ENCODE results near the gene CCDC192. TPM values are rescaled to one million over a fixed set of nuclear protein-coding genes. Genes with fewer than 3 reads are reported as not detected.

CCDC192 gene
- total and polyA plus RNA-seq, 10 of the 15 experiments (the other 5 are each of a cell fraction or from before 2014, with no cell fraction given) = 0.20 to 0.79 (median 0.32) TPM; not detected in 4

GRCh38 chr5:127912411-127912810 is 209.2 kb downstream of the CCDC192 start:
- intact Hi-C loops (cut with micrococcal nuclease; ENCODE audit: unreplicated experiment) = no loop called here
- CTCF ChIA-PET = interaction anchor here (0.6 to 6.7 kb wide), 8 partner anchors 9 to 279 kb away, joined by 3 to 36 read pairs (median 3); no protein-coding TSS in a partner anchor
- no peaks in the 10 kb centered on the region for H4K20me1 ChIP-seq (ENCODE audit: control insufficient read depth, insufficient read depth)
- H2AFZ ChIP-seq (ENCODE audit: control insufficient read depth, low read depth, low read length) = no peak overlapping the region
- no peak overlapping the region for H3K27ac ChIP-seq (ENCODE audit: control insufficient read depth, insufficient read depth)
- RAD21 ChIA-PET (ENCODE audit: unreplicated experiment) = interaction anchor here (0.6 to 1.4 kb wide), 3 partner anchors 189 to 349 kb away, joined by 3 to 4 read pairs (median 3); no protein-coding TSS in a partner anchor
- FAIRE-seq (no peak), DNase-seq (ENCODE audit: low read depth, low spot score) (no peak), ATAC-seq (no peak)
- no TSS peak for BruUV-seq (replicated peaks)
- no peak overlapping the region for H3K4me2 ChIP-seq (ENCODE audit: control insufficient read depth, insufficient read depth)
- H3K4me1 ChIP-seq (ENCODE audit: control insufficient read depth, insufficient read depth, low read length) = peaks cover 3% of the 10 kb centered on the region
- SMC1A ChIA-PET (ENCODE audit: uncharacterized antibody, unreplicated experiment) = interaction anchor here (0.6 to 2.8 kb wide), 12 partner anchors 9 to 586 kb away, joined by 3 to 12 read pairs (median 3); no protein-coding TSS in a partner anchor
- POLR2A ChIA-PET = no interaction called here
- no peak overlapping the region for H3K9ac ChIP-seq (ENCODE audit: control insufficient read depth, insufficient read depth, low read length)
- H3K4me3 ChIP-seq = no peak overlapping the region
- 92% methylated on average over 3 of the region's 3 CpGs for WGBS (ENCODE audit: insufficient coverage, insufficient replicate concordance, low lambda C conversion rate, missing lambda C conversion rate)
- H3K27me3 ChIP-seq (replicated peaks in 1 of 2; ENCODE audit: control insufficient read depth in 2 of 2, insufficient read depth in 2 of 2, low read length in 1 of 2) = no peaks in the 10 kb centered on the region
- H3K79me2 ChIP-seq (ENCODE audit: control insufficient read depth, insufficient read depth, low read length) = no peaks in the 10 kb centered on the region
- H3K9me3 ChIP-seq (replicated peaks; ENCODE audit: control insufficient read depth, insufficient read depth, low read length) = no peaks in the 10 kb centered on the region
- H3K36me3 ChIP-seq (ENCODE audit: control insufficient read depth in 2 of 2, insufficient read depth in 2 of 2, low read length in 1 of 2) = no peaks in the 10 kb centered on the region
- no peak for TF ChIP-seq WRNIP1 (IDR thresholded peaks at IDR 0.05; ENCODE audit: borderline replicate concordance, low read depth, low read length)
- no peak for TF ChIP-seq EED (IDR thresholded peaks at IDR 0.05; ENCODE audit: low read depth)
- TF ChIP-seq NR2C2 (IDR thresholded peaks at IDR 0.05; ENCODE audit: borderline replicate concordance, control insufficient read depth, insufficient read length, low read depth) = no peak
- no peak for TF ChIP-seq ZNF274 (IDR thresholded peaks at IDR 0.05; ENCODE audit: insufficient read depth, insufficient read length)
- no peak for TF ChIP-seq SUZ12 (IDR thresholded peaks at IDR 0.05; ENCODE audit: unreplicated experiment)
- TF ChIP-seq MYC (IDR thresholded peaks at IDR 0.05; ENCODE audit: insufficient read depth, insufficient read length, insufficient replicate concordance, low read length, severe bottlenecking) = no peak
- TF ChIP-seq JUNB (IDR thresholded peaks at IDR 0.05) = no peak
- TF ChIP-seq STAT1 (conservative IDR thresholded peaks at IDR 0.05) = no peak
- TF ChIP-seq IKZF1 (conservative IDR thresholded peaks at IDR 0.05) = no peak
- no peak for TF ChIP-seq RB1 (IDR thresholded peaks at IDR 0.05; ENCODE audit: borderline replicate concordance)
- no peak for TF ChIP-seq STAT3 (IDR thresholded peaks at IDR 0.05; ENCODE audit: low read depth, low read length)
- TF ChIP-seq RELA (IDR thresholded peaks at IDR 0.05; ENCODE audit: borderline replicate concordance, partially characterized antibody) = no peak
- no peak for TF ChIP-seq IRF4 (IDR thresholded peaks at IDR 0.05; ENCODE audit: low read depth, low read length)
- TF ChIP-seq POLR2AphosphoS5 (IDR thresholded peaks at IDR 0.05; ENCODE audit: low read length) = no peak
- no peak for TF ChIP-seq KLF5 (IDR thresholded peaks at IDR 0.05; ENCODE audit: partially characterized antibody)
- no peak for TF ChIP-seq EZH2 (IDR thresholded peaks at IDR 0.05; ENCODE audit: borderline replicate concordance, control insufficient read depth, low read depth, low read length)
- TF ChIP-seq, protein P1, sequence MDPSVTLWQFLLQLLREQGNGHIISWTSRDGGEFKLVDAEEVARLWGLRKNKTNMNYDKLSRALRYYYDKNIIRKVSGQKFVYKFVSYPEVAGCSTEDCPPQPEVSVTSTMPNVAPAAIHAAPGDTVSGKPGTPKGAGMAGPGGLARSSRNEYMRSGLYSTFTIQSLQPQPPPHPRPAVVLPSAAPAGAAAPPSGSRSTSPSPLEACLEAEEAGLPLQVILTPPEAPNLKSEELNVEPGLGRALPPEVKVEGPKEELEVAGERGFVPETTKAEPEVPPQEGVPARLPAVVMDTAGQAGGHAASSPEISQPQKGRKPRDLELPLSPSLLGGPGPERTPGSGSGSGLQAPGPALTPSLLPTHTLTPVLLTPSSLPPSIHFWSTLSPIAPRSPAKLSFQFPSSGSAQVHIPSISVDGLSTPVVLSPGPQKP (IDR thresholded peaks at IDR 0.05; ENCODE audit: low read depth, low read length) = no peak
- in situ Hi-C loops (cut with MboI) = no loop called here

All from GM12878 (cell line).